ENCODE data around the gene VTI1A.
"Not testable (repeated sequence)": the region's sequence is repeated elsewhere in the genome, so short reads cannot be mapped to it uniquely, and the experiment has no call there.

VTI1A gene

GRCh38 chr10:112499985-112500384 is 53.0 kb downstream of the VTI1A start:
- H3K4me1 ChIP-seq (ENCODE audit: control insufficient read depth in 2 of 2, insufficient read depth in 2 of 2, low read length in 2 of 2); H3K27ac ChIP-seq (ENCODE audit: low read depth in 2 of 2, low read length in 2 of 2); H3K27me3 ChIP-seq (ENCODE audit: control insufficient read depth in 2 of 2, insufficient read depth in 2 of 2, low read length in 2 of 2); H3K9me3 ChIP-seq (ENCODE audit: control insufficient read depth in 2 of 2, low read length in 2 of 2); H3K36me3 ChIP-seq (ENCODE audit: control insufficient read depth in 2 of 2, insufficient read depth in 2 of 2, low read length in 2 of 2); H3K4me3 ChIP-seq (ENCODE audit: low read length in 2 of 2); H3K9ac ChIP-seq (ENCODE audit: low read depth in 1 of 2, low read length in 2 of 2): not testable (repeated sequence)

DNA sequence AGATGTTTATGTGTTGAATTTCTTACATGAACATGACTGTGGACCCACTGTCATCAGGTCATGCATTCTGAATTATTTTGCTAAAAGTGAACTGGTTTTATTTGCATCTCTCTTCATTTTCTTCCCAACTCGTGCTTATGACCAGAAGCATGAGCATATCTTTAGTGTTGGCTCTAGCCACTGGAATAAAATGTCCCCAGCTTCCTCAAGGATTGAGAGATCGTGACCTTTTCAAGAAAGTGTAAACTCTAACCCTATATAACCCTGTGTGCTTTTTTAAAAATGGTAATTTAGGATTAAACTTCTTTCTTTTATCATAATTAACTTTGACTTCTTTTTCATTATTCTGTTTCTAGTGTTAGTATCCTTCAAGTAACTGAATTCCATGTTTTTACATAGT is 55.5 kb downstream of the VTI1A start:
- Histone ChIP-seq H3K27ac (ENCODE audit: low read depth in 2 of 2, low read length in 2 of 2) (no peak overlapping the region), H3K9me3 (ENCODE audit: control insufficient read depth in 2 of 2, low read length in 2 of 2) (no peaks in the 10 kb centered on the region), H3K9ac (ENCODE audit: low read depth in 1 of 2, low read length in 2 of 2) (no peak overlapping the region), H3K27me3 (ENCODE audit: control insufficient read depth in 2 of 2, insufficient read depth in 2 of 2, low read length in 2 of 2) (no peaks in the 10 kb centered on the region), H3K4me1 (ENCODE audit: control insufficient read depth in 2 of 2, insufficient read depth in 2 of 2, low read length in 2 of 2) (no peaks in the 10 kb centered on the region), H3K36me3 (ENCODE audit: control insufficient read depth in 2 of 2, insufficient read depth in 2 of 2, low read length in 2 of 2) (no peaks in the 10 kb centered on the region), H3K4me3 (ENCODE audit: low read length in 2 of 2) (no peak overlapping the region)

DNA sequence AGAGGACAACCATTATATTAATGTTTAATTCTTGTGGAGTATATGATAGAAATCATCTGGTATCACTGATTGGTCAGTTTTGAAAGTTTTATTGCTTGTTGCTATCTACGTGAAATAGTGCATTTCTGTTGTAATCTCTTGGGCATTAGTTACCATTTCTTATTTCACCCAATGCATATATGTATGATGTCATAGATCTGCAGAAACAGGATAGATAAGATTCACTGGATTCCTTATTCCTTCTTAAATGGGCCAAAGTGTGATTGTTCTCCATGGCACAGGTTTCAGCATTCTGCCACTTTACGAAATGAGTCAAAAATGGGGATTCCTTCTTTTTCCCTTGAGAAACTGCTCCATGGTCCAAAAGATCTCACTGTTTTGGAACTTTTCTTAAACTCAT is 56.6 kb downstream of the VTI1A start:
- H3K27me3 ChIP-seq (ENCODE audit: control insufficient read depth in 2 of 2, insufficient read depth in 2 of 2, low read length in 2 of 2), result no peaks in the 10 kb centered on the region
- H3K9ac ChIP-seq (ENCODE audit: low read depth in 1 of 2, low read length in 2 of 2), result no peak overlapping the region
- H3K36me3 ChIP-seq (ENCODE audit: control insufficient read depth in 2 of 2, insufficient read depth in 2 of 2, low read length in 2 of 2), result no peaks in the 10 kb centered on the region
- H3K27ac ChIP-seq (ENCODE audit: low read depth in 2 of 2, low read length in 2 of 2), result no peak overlapping the region
- no peaks in the 10 kb centered on the region for H3K4me1 ChIP-seq (ENCODE audit: control insufficient read depth in 2 of 2, insufficient read depth in 2 of 2, low read length in 2 of 2)
- H3K4me3 ChIP-seq (ENCODE audit: low read length in 2 of 2), result no peak overlapping the region
- no peaks in the 10 kb centered on the region for H3K9me3 ChIP-seq (ENCODE audit: control insufficient read depth in 2 of 2, low read length in 2 of 2)

DNA sequence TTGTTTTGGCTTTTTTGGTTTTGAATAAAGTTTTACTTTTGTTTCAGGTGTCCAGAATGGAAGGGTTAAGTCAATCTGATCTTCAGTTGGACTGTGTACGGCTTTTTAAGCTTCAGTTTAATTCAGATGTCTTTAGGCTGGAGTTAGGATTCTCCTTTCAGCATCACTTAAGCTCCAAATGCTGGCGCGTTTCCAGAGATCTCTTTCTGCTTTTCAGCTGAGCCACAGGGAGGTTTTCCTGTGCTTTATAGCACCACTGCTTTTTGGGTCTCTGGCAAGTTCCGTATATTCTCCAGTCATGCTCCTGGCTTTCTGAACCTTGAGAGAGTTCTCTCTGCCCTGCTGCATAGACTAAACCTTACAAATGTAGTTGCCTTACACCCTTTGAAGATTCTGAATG is 60.0 kb downstream of the VTI1A start:
- no peak overlapping the region for H3K9ac ChIP-seq (ENCODE audit: low read depth in 1 of 2, low read length in 2 of 2)
- no peaks in the 10 kb centered on the region for H3K9me3 ChIP-seq (ENCODE audit: control insufficient read depth in 2 of 2, low read length in 2 of 2)
- no peaks in the 10 kb centered on the region for H3K27me3 ChIP-seq (ENCODE audit: control insufficient read depth in 2 of 2, insufficient read depth in 2 of 2, low read length in 2 of 2)
- no peak overlapping the region for H3K4me3 ChIP-seq (ENCODE audit: low read length in 2 of 2)
- H3K4me1 ChIP-seq (ENCODE audit: control insufficient read depth in 2 of 2, insufficient read depth in 2 of 2, low read length in 2 of 2), result no peaks in the 10 kb centered on the region
- no peaks in the 10 kb centered on the region for H3K36me3 ChIP-seq (ENCODE audit: control insufficient read depth in 2 of 2, insufficient read depth in 2 of 2, low read length in 2 of 2)
- H3K27ac ChIP-seq (ENCODE audit: low read depth in 2 of 2, low read length in 2 of 2), result no peak overlapping the region

- Histone ChIP-seq H3K4me1 (ENCODE audit: control insufficient read depth in 2 of 2, insufficient read depth in 2 of 2, low read length in 2 of 2) (no peaks in the 10 kb centered on the region), H3K27ac (ENCODE audit: low read depth in 2 of 2, low read length in 2 of 2) (no peak overlapping the region), H3K27me3 (ENCODE audit: control insufficient read depth in 2 of 2, insufficient read depth in 2 of 2, low read length in 2 of 2) (no peaks in the 10 kb centered on the region), H3K9me3 (ENCODE audit: control insufficient read depth in 2 of 2, low read length in 2 of 2) (no peaks in the 10 kb centered on the region), H3K36me3 (ENCODE audit: control insufficient read depth in 2 of 2, insufficient read depth in 2 of 2, low read length in 2 of 2) (no peaks in the 10 kb centered on the region), H3K9ac (ENCODE audit: low read depth in 1 of 2, low read length in 2 of 2) (no peak overlapping the region), H3K4me3 (ENCODE audit: low read length in 2 of 2) (no peak overlapping the region)
These were observed 61.0 kb downstream of the VTI1A start for GRCh38 chr10:112507988-112508387.

GRCh38 chr10:112509558-112510291 is 62.7 kb downstream of the VTI1A start:
- H3K27ac ChIP-seq (ENCODE audit: low read depth in 2 of 2, low read length in 2 of 2), result no peak overlapping the region
- no peaks in the 10 kb centered on the region for H3K27me3 ChIP-seq (ENCODE audit: control insufficient read depth in 2 of 2, insufficient read depth in 2 of 2, low read length in 2 of 2)

GRCh38 chr10:112510384-112510783 is 63.4 kb downstream of the VTI1A start:
- H3K27ac ChIP-seq (ENCODE audit: low read depth in 2 of 2, low read length in 2 of 2), result no peak overlapping the region
- H3K4me1 ChIP-seq (ENCODE audit: control insufficient read depth in 2 of 2, insufficient read depth in 2 of 2, low read length in 2 of 2), result no peaks in the 10 kb centered on the region
- H3K4me3 ChIP-seq (ENCODE audit: low read length in 2 of 2), result no peak overlapping the region
- no peak overlapping the region for H3K9ac ChIP-seq (ENCODE audit: low read depth in 1 of 2, low read length in 2 of 2)
- no peaks in the 10 kb centered on the region for H3K36me3 ChIP-seq (ENCODE audit: control insufficient read depth in 2 of 2, insufficient read depth in 2 of 2, low read length in 2 of 2)
- H3K9me3 ChIP-seq (ENCODE audit: control insufficient read depth in 2 of 2, low read length in 2 of 2), result no peaks in the 10 kb centered on the region
- H3K27me3 ChIP-seq (ENCODE audit: control insufficient read depth in 2 of 2, insufficient read depth in 2 of 2, low read length in 2 of 2), result no peaks in the 10 kb centered on the region

More at GRCh38 chr10:112509558-112510291, 62.7 kb downstream of the VTI1A start:
- Histone ChIP-seq H3K36me3 (ENCODE audit: control insufficient read depth in 2 of 2, insufficient read depth in 2 of 2, low read length in 2 of 2) (no peaks in the 10 kb centered on the region), H3K9ac (ENCODE audit: low read depth in 1 of 2, low read length in 2 of 2) (no peak overlapping the region), H3K4me1 (ENCODE audit: control insufficient read depth in 2 of 2, insufficient read depth in 2 of 2, low read length in 2 of 2) (no peaks in the 10 kb centered on the region), H3K4me3 (ENCODE audit: low read length in 2 of 2) (no peak overlapping the region), H3K9me3 (ENCODE audit: control insufficient read depth in 2 of 2, low read length in 2 of 2) (no peaks in the 10 kb centered on the region)

- no peak overlapping the region for H3K4me3 ChIP-seq (ENCODE audit: low read length in 2 of 2)
- no peaks in the 10 kb centered on the region for H3K4me1 ChIP-seq (ENCODE audit: control insufficient read depth in 2 of 2, insufficient read depth in 2 of 2, low read length in 2 of 2)
- H3K9me3 ChIP-seq (ENCODE audit: control insufficient read depth in 2 of 2, low read length in 2 of 2), result no peaks in the 10 kb centered on the region
- H3K9ac ChIP-seq (ENCODE audit: low read depth in 1 of 2, low read length in 2 of 2), result no peak overlapping the region
- H3K36me3 ChIP-seq (ENCODE audit: control insufficient read depth in 2 of 2, insufficient read depth in 2 of 2, low read length in 2 of 2), result no peaks in the 10 kb centered on the region
- H3K27me3 ChIP-seq (ENCODE audit: control insufficient read depth in 2 of 2, insufficient read depth in 2 of 2, low read length in 2 of 2), result no peaks in the 10 kb centered on the region
- no peak overlapping the region for H3K27ac ChIP-seq (ENCODE audit: low read depth in 2 of 2, low read length in 2 of 2)
These were observed 65.3 kb downstream of the VTI1A start for GRCh38 chr10:112512294-112512693.

GRCh38 chr10:112515126-112515525 is 68.1 kb downstream of the VTI1A start:
- H3K27me3 ChIP-seq (ENCODE audit: control insufficient read depth in 2 of 2, insufficient read depth in 2 of 2, low read length in 2 of 2), result no peaks in the 10 kb centered on the region
- peaks cover 0 to 5% of the 10 kb centered on the region in 2 donors for H3K4me1 ChIP-seq (ENCODE audit: control insufficient read depth in 2 of 2, insufficient read depth in 2 of 2, low read length in 2 of 2)
- no peaks in the 10 kb centered on the region for H3K36me3 ChIP-seq (ENCODE audit: control insufficient read depth in 2 of 2, insufficient read depth in 2 of 2, low read length in 2 of 2)
- H3K9me3 ChIP-seq (ENCODE audit: control insufficient read depth in 2 of 2, low read length in 2 of 2), result no peaks in the 10 kb centered on the region
- no peak overlapping the region for H3K27ac ChIP-seq (ENCODE audit: low read depth in 2 of 2, low read length in 2 of 2)
- H3K4me3 ChIP-seq (ENCODE audit: low read length in 2 of 2), result no peak overlapping the region
- no peak overlapping the region for H3K9ac ChIP-seq (ENCODE audit: low read depth in 1 of 2, low read length in 2 of 2)

DNA sequence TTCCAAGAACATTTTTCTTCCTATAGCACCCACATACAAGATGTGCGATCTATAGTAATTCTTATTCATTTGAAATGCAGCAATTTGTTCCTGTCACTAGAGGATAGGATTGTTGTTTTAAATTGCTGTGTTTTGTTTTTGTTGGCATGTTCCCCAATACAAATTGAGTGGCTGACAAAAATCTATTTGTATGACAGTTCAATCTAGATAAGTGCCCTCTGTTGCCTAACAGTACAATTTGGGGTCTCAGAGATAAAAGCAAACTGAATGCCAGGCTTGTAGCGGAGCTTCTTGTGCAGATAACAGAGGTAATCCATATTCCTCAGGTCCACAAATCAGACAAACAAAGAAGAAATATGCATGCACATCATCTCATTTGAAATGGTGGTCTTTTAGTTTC is 68.8 kb downstream of the VTI1A start:
- Histone ChIP-seq H3K9ac (ENCODE audit: low read depth in 1 of 2, low read length in 2 of 2) (no peak overlapping the region), H3K4me3 (ENCODE audit: low read length in 2 of 2) (no peak overlapping the region), H3K4me1 (ENCODE audit: control insufficient read depth in 2 of 2, insufficient read depth in 2 of 2, low read length in 2 of 2) (peaks cover 0 to 5% of the 10 kb centered on the region in 2 donors), H3K27ac (ENCODE audit: low read depth in 2 of 2, low read length in 2 of 2) (no peak overlapping the region), H3K27me3 (ENCODE audit: control insufficient read depth in 2 of 2, insufficient read depth in 2 of 2, low read length in 2 of 2) (no peaks in the 10 kb centered on the region), H3K9me3 (ENCODE audit: control insufficient read depth in 2 of 2, low read length in 2 of 2) (no peaks in the 10 kb centered on the region), H3K36me3 (ENCODE audit: control insufficient read depth in 2 of 2, insufficient read depth in 2 of 2, low read length in 2 of 2) (no peaks in the 10 kb centered on the region)
